HEK293 (cell line): Measurements from ENCODE around the gene LSM7.

ENCODE experiments used
- CTCF ChIA-PET: fragments of 350-600 bp; formaldehyde crosslinking; extraction: SDS; loops from one replicate; lab custom pipeline; 2021; ENCODE audit warnings: antibody characterized with exemption; lab: Yijun Ruan, JAX
- POLR2A ChIA-PET: fragments of 300-600 bp; formaldehyde crosslinking; extraction: SDS; loops from one replicate; lab custom pipeline; 2020; ENCODE audit warnings: antibody characterized with exemption, inconsistent platforms; lab: Yijun Ruan, JAX
- H3K27ac ChIP-seq: fragments of 200-500 bp; sonication (Bioruptor generic); 2 replicates; pipeline ENCODE4 v1.5.1; 2014; ENCODE audit warnings: low read depth, low read length, control low read depth, inconsistent platforms; ENCODE audit errors: extremely low read depth
- H3K36me3 ChIP-seq, 2 experiments: fragments of 200-500 bp in 1 of 2; sonication (Bioruptor generic) in 1 of 2; 1 replicate in 1 of 2; 2 replicates in 1 of 2; pipeline ENCODE4 v1.5.1; 2014 to 2017; ENCODE audit warnings: inconsistent platforms in 2 of 2, low read length in 2 of 2; ENCODE audit not compliant: control insufficient read depth in 2 of 2, insufficient read depth in 1 of 2
- H3K4me1 ChIP-seq: fragments of 200-500 bp; sonication (Bioruptor generic); 2 replicates; pipeline ENCODE4 v1.5.1; 2014; ENCODE audit warnings: mild to moderate bottlenecking, low read length, inconsistent platforms; ENCODE audit not compliant: control insufficient read depth, insufficient read depth
- H3K4me3 ChIP-seq: 2 replicates; pipeline ENCODE4 v1.5.1; 2011; ENCODE audit warnings: low read depth, mild to moderate bottlenecking, control low read depth, low read length, moderate library complexity
- H3K9me3 ChIP-seq: fragments of 200-500 bp; sonication (Bioruptor generic); 2 replicates; pipeline ENCODE4 v1.5.1; 2014; ENCODE audit warnings: low read depth, low read length, inconsistent platforms; ENCODE audit not compliant: control insufficient read depth, insufficient read depth
- ZBTB48 ChIP-seq: fragments of 450-650 bp; formaldehyde crosslinking; IDR thresholded peaks from 2 replicates; pipeline ENCODE4 v1.5.1; 2016; ENCODE audit warnings: missing biosample characterization, missing genetic modification characterization
- ZBTB8A ChIP-seq: fragments of 450-650 bp; formaldehyde crosslinking; IDR thresholded peaks from 2 replicates; pipeline ENCODE4 v1.5.1; 2016; ENCODE audit warnings: missing biosample characterization, missing genetic modification characterization
- ZFHX2 ChIP-seq: fragments of 450-650 bp; formaldehyde crosslinking; conservative IDR thresholded peaks from 2 replicates; pipeline ENCODE4 v1.5.1; 2016; ENCODE audit warnings: missing biosample characterization, missing genetic modification characterization
- ZFP37 ChIP-seq: fragments of 450-650 bp; formaldehyde crosslinking; IDR thresholded peaks from 2 replicates; pipeline ENCODE4 v1.5.1; 2016; ENCODE audit warnings: missing biosample characterization, missing genetic modification characterization
- ZNF121 ChIP-seq: fragments of 450-650 bp; formaldehyde crosslinking; IDR thresholded peaks from 2 replicates; pipeline ENCODE4 v1.5.1; 2016; ENCODE audit warnings: missing biosample characterization, missing genetic modification characterization
- ZNF132 ChIP-seq: fragments of 450-650 bp; formaldehyde crosslinking; IDR thresholded peaks from 2 replicates; pipeline ENCODE4 v1.5.1; 2017; ENCODE audit warnings: missing biosample characterization, missing genetic modification characterization, borderline replicate concordance
- ZNF140 ChIP-seq: fragments of 450-650 bp; formaldehyde crosslinking; IDR thresholded peaks from 2 replicates; pipeline ENCODE4 v1.5.1; 2016; ENCODE audit warnings: missing biosample characterization, missing genetic modification characterization
- ZNF169 ChIP-seq: fragments of 450-650 bp; formaldehyde crosslinking; IDR thresholded peaks from 2 replicates; pipeline ENCODE4 v1.5.1; 2016; ENCODE audit warnings: missing biosample characterization, missing genetic modification characterization
- ZNF174 ChIP-seq: fragments of 450-650 bp; formaldehyde crosslinking; IDR thresholded peaks from 2 replicates; pipeline ENCODE4 v1.5.0; 2017; ENCODE audit warnings: missing biosample characterization, mild to moderate bottlenecking, missing genetic modification characterization
- ZNF223 ChIP-seq: fragments of 450-650 bp; formaldehyde crosslinking; IDR thresholded peaks from 2 replicates; pipeline ENCODE4 v1.5.1; 2016; ENCODE audit warnings: missing biosample characterization, missing genetic modification characterization
- ZNF302 ChIP-seq: fragments of 450-650 bp; formaldehyde crosslinking; IDR thresholded peaks from 2 replicates; pipeline ENCODE4 v1.5.1; 2016; ENCODE audit warnings: missing biosample characterization, missing genetic modification characterization, low read depth
- ZNF341 ChIP-seq: fragments of 450-650 bp; formaldehyde crosslinking; IDR thresholded peaks from 2 replicates; pipeline ENCODE4; 2016; ENCODE audit warnings: low read depth, missing biosample characterization, missing genetic modification characterization
- ZNF366 ChIP-seq: fragments of 450-650 bp; formaldehyde crosslinking; conservative IDR thresholded peaks from 2 replicates; pipeline ENCODE4 v1.5.1; 2016; ENCODE audit warnings: missing biosample characterization, missing genetic modification characterization
- ZNF404 ChIP-seq: fragments of 450-650 bp; formaldehyde crosslinking; IDR thresholded peaks from 2 replicates; pipeline ENCODE4 v1.5.1; 2017; ENCODE audit warnings: missing biosample characterization, missing genetic modification characterization
- ZNF423 ChIP-seq: fragments of 450-650 bp; formaldehyde crosslinking; IDR thresholded peaks from 2 replicates; pipeline ENCODE4 v1.5.1; 2016; ENCODE audit warnings: missing biosample characterization, missing genetic modification characterization
- ZNF426 ChIP-seq: fragments of 450-650 bp; formaldehyde crosslinking; IDR thresholded peaks from 2 replicates; pipeline ENCODE4 v1.5.1; 2017; ENCODE audit warnings: missing biosample characterization, missing genetic modification characterization, mild to moderate bottlenecking, inconsistent platforms, moderate library complexity
- ZNF521 ChIP-seq: fragments of 450-650 bp; formaldehyde crosslinking; IDR thresholded peaks from 2 replicates; pipeline ENCODE4 v1.5.1; 2017; ENCODE audit warnings: missing biosample characterization, mild to moderate bottlenecking, missing genetic modification characterization
- ZNF660 ChIP-seq: fragments of 450-650 bp; IDR thresholded peaks from 2 replicates; pipeline ENCODE4 v1.5.1; 2018; ENCODE audit warnings: missing biosample characterization, mild to moderate bottlenecking, missing genetic modification characterization
- ZNF768 ChIP-seq: fragments of 450-650 bp; formaldehyde crosslinking; IDR thresholded peaks from 2 replicates; pipeline ENCODE4 v1.5.1; 2018; ENCODE audit warnings: missing biosample characterization, mild to moderate bottlenecking, missing genetic modification characterization
- ZNF776 ChIP-seq: fragments of 450-650 bp; formaldehyde crosslinking; IDR thresholded peaks from 2 replicates; pipeline ENCODE4 v1.5.0; 2017; ENCODE audit warnings: missing biosample characterization, missing genetic modification characterization, borderline replicate concordance
- ZNF837 ChIP-seq: fragments of 450-650 bp; formaldehyde crosslinking; IDR thresholded peaks from 2 replicates; pipeline ENCODE4 v1.5.1; 2016; ENCODE audit warnings: missing biosample characterization, missing genetic modification characterization
- TF ChIP-seq, protein P1 (sequence below): fragments of 450-650 bp; formaldehyde crosslinking; conservative IDR thresholded peaks from 2 replicates; pipeline ENCODE4 v1.5.1; 2016; ENCODE audit warnings: low read depth, missing biosample characterization, missing genetic modification characterization
- TF ChIP-seq, protein P2 (sequence below): fragments of 450-650 bp; formaldehyde crosslinking; IDR thresholded peaks from 2 replicates; pipeline ENCODE4 v1.5.1; 2016; ENCODE audit warnings: missing biosample characterization, missing genetic modification characterization
- TF ChIP-seq, protein P3 (sequence below): fragments of 450-650 bp; formaldehyde crosslinking; IDR thresholded peaks from 2 replicates; pipeline ENCODE4 v1.5.1; 2016; ENCODE audit warnings: missing biosample characterization, missing genetic modification characterization
- TF ChIP-seq, protein P4 (sequence below): fragments of 450-650 bp; formaldehyde crosslinking; IDR thresholded peaks from 2 replicates; pipeline ENCODE4 v1.5.1; 2016; ENCODE audit warnings: missing biosample characterization, missing genetic modification characterization

The LSM7 gene

DNA sequence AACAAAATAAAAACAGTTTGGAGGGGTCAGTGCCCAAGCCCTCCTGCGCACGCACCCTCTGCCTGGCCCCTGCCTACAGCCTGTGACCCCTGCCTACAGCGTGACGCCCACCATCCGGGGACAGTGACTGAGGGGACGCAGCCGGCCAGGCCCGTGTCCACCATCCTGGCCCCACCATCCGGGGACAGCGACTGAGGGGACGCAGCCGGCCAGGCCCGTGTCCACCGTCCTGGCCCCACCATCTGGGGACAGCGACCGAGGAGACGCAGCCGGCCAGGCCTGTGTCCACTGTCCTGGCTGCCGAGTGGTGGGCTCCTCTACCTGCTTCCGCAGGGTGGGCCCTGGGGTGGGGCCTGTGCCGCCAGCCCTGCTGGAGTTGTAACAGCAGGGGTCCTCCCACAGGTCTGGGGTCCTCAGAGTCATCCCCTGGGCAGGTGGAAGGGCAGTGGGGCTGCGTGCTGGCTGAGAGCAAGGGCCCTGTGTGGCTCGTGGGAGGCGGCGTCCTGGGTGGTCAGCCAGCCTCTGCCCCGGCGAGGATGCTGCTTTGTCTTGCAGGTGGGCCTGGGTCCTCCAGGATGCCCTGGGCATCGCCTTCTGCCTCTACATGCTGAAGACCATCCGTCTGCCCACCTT is 14.4 kb upstream of the LSM7 start:
- TF ChIP-seq ZFP37 (tag by site-specific recombination) = no peak
- TF ChIP-seq ZNF132 = no peak
- no peak for TF ChIP-seq ZFHX2 (tag by site-specific recombination)
- no peak for TF ChIP-seq ZBTB8A
- TF ChIP-seq ZNF837 (tag by site-specific recombination) = no peak
- no peak for TF ChIP-seq ZNF366 (tag by site-specific recombination)
- no peak for TF ChIP-seq ZNF776 (tag by site-specific recombination)
- no peak for TF ChIP-seq ZNF121 (tag by site-specific recombination)
- TF ChIP-seq, protein P1, sequence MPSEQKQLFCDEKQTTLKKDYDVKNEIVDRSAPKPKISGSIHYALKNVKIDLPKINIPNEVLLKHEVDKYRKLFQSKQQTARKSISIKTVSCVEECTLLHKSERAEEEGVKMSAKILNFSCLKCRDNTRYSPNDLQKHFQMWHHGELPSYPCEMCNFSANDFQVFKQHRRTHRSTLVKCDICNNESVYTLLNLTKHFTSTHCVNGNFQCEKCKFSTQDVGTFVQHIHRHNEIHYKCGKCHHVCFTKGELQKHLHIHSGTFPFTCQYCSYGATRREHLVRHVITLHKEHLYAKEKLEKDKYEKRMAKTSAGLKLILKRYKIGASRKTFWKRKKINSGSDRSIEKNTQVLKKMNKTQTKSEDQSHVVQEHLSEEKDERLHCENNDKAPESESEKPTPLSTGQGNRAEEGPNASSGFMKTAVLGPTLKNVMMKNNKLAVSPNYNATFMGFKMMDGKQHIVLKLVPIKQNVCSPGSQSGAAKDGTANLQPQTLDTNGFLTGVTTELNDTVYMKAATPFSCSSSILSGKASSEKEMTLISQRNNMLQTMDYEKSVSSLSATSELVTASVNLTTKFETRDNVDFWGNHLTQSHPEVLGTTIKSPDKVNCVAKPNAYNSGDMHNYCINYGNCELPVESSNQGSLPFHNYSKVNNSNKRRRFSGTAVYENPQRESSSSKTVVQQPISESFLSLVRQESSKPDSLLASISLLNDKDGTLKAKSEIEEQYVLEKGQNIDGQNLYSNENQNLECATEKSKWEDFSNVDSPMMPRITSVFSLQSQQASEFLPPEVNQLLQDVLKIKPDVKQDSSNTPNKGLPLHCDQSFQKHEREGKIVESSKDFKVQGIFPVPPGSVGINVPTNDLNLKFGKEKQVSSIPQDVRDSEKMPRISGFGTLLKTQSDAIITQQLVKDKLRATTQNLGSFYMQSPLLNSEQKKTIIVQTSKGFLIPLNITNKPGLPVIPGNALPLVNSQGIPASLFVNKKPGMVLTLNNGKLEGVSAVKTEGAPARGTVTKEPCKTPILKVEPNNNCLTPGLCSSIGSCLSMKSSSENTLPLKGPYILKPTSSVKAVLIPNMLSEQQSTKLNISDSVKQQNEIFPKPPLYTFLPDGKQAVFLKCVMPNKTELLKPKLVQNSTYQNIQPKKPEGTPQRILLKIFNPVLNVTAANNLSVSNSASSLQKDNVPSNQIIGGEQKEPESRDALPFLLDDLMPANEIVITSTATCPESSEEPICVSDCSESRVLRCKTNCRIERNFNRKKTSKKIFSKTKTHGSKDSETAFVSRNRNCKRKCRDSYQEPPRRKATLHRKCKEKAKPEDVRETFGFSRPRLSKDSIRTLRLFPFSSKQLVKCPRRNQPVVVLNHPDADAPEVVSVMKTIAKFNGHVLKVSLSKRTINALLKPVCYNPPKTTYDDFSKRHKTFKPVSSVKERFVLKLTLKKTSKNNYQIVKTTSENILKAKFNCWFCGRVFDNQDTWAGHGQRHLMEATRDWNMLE = no peak
- TF ChIP-seq ZNF174 (tag by site-specific recombination) = no peak
- TF ChIP-seq ZNF140 (tag by site-specific recombination) = no peak
- TF ChIP-seq, protein P2, sequence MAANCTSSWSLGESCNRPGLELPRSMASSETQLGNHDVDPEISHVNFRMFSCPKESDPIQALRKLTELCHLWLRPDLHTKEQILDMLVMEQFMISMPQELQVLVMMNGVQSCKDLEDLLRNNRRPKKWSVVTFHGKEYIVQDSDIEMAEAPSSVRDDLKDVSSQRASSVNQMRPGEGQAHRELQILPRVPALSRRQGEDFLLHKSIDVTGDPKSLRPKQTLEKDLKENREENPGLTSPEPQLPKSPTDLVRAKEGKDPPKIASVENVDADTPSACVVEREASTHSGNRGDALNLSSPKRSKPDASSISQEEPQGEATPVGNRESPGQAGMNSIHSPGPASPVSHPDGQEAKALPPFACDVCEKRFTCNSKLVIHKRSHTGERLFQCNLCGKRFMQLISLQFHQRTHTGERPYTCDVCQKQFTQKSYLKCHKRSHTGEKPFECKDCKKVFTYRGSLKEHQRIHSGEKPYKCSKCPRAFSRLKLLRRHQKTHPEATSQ (tag by site-specific recombination) = no peak
- no peak for TF ChIP-seq ZNF404 (tag by site-specific recombination)
- no peak for TF ChIP-seq ZNF302
- TF ChIP-seq ZNF423 = no peak
- TF ChIP-seq, protein P3, sequence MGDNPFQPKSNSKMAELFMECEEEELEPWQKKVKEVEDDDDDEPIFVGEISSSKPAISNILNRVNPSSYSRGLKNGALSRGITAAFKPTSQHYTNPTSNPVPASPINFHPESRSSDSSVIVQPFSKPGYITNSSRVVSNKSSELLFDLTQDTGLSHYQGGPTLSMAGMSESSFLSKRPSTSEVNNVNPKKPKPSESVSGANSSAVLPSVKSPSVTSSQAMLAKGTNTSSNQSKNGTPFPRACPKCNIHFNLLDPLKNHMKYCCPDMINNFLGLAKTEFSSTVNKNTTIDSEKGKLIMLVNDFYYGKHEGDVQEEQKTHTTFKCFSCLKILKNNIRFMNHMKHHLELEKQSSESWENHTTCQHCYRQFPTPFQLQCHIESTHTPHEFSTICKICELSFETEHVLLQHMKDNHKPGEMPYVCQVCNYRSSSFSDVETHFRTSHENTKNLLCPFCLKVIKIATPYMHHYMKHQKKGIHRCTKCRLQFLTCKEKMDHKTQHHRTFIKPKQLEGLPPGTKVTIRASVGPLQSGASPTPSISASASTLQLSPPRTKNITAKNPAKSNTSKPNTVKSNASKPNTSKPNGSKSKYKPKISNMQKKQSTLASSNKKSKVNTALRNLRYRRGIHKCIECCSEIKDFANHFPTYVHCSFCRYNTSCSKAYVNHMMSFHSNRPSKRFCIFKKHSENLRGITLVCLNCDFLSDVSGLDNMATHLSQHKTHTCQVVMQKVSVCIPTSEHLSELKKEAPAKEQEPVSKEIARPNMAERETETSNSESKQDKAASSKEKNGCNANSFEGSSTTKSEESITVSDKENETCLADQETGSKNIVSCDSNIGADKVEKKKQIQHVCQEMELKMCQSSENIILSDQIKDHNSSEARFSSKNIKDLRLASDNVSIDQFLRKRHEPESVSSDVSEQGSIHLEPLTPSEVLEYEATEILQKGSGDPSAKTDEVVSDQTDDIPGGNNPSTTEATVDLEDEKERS = no peak
- no peak for TF ChIP-seq ZNF169
- ChIA-PET POLR2A (no interaction called here), CTCF (no interaction called here)
- H3K4me1 ChIP-seq = no peaks in the 10 kb centered on the region
- peaks cover 0 to 48% of the 10 kb centered on the region in 2 experiments; a peak in 2 of 3 replicates for H3K36me3 ChIP-seq
- H3K27ac ChIP-seq = no peak overlapping the region
- no peaks in the 10 kb centered on the region for H3K9me3 ChIP-seq
- no peak overlapping the region for H3K4me3 ChIP-seq

DNA sequence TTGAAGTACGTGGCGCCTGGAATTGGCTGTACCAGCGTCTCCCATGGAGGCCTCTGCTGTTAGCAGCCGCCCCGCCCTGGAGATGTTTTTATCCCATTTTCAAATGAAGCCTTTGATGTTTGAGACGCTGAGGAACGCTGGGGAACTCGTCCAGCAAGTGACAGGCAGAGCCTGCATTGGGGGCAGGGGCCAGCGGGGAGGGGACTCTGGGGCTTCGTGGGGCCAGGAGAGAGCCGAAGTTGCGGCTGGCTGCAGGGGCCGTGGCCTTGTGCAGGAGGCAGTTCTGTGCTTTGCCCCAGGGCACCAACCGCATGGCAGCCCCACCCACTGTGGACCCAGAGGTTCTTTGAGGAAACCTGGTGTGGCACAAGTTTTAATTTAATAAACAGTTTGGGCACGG is 13.6 kb upstream of the LSM7 start:
- no peak overlapping the region for H3K4me3 ChIP-seq
- ChIA-PET POLR2A (no interaction called here), CTCF (no interaction called here)
- H3K27ac ChIP-seq = no peak overlapping the region
- no peaks in the 10 kb centered on the region for H3K4me1 ChIP-seq
- no peaks in the 10 kb centered on the region for H3K9me3 ChIP-seq
- H3K36me3 ChIP-seq = peaks cover 0 to 47% of the 10 kb centered on the region in 2 experiments; a peak in 2 of 3 replicates
- TF ChIP-seq ZBTB48 (no peak), ZFHX2 (tag by site-specific recombination) (no peak), ZNF768 (tag by site-specific recombination) (no peak), ZNF426 (no peak), ZNF521 (tag by site-specific recombination) (no peak), ZNF223 (tag by site-specific recombination) (no peak), ZNF341 (tag by site-specific recombination) (no peak), ZNF660 (tag by site-specific recombination) (no peak)
- TF ChIP-seq, protein P4, sequence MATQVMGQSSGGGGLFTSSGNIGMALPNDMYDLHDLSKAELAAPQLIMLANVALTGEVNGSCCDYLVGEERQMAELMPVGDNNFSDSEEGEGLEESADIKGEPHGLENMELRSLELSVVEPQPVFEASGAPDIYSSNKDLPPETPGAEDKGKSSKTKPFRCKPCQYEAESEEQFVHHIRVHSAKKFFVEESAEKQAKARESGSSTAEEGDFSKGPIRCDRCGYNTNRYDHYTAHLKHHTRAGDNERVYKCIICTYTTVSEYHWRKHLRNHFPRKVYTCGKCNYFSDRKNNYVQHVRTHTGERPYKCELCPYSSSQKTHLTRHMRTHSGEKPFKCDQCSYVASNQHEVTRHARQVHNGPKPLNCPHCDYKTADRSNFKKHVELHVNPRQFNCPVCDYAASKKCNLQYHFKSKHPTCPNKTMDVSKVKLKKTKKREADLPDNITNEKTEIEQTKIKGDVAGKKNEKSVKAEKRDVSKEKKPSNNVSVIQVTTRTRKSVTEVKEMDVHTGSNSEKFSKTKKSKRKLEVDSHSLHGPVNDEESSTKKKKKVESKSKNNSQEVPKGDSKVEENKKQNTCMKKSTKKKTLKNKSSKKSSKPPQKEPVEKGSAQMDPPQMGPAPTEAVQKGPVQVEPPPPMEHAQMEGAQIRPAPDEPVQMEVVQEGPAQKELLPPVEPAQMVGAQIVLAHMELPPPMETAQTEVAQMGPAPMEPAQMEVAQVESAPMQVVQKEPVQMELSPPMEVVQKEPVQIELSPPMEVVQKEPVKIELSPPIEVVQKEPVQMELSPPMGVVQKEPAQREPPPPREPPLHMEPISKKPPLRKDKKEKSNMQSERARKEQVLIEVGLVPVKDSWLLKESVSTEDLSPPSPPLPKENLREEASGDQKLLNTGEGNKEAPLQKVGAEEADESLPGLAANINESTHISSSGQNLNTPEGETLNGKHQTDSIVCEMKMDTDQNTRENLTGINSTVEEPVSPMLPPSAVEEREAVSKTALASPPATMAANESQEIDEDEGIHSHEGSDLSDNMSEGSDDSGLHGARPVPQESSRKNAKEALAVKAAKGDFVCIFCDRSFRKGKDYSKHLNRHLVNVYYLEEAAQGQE (tag by site-specific recombination) = no peak
